Mucosa of stomach (tissue), 1 donor: Measurements from ENCODE around the gene TCF3.

Experiments used
- H3K27me3 ChIP-seq: one replicate; pipeline ENCODE4 v1.7.0; 2013; ENCODE audit warnings: mild to moderate bottlenecking, low read length; ENCODE audit not compliant: control insufficient read depth, insufficient read depth
- H3K36me3 ChIP-seq: one replicate; pipeline ENCODE4 v1.7.0; 2013; ENCODE audit warnings: low read length; ENCODE audit not compliant: control insufficient read depth, insufficient read depth
- H3K4me1 ChIP-seq: one replicate; pipeline ENCODE4 v1.7.0; 2013; ENCODE audit warnings: mild to moderate bottlenecking, low read length; ENCODE audit not compliant: control insufficient read depth, insufficient read depth
- H3K4me3 ChIP-seq: one replicate; pipeline ENCODE4 v1.7.0; 2013; ENCODE audit warnings: low read length
- H3K9ac ChIP-seq: one replicate; pipeline ENCODE4 v1.7.0; 2013; ENCODE audit warnings: mild to moderate bottlenecking, low read length, moderate library complexity
- H3K9me3 ChIP-seq: one replicate; pipeline ENCODE4 v1.7.0; 2013; ENCODE audit warnings: mild to moderate bottlenecking, low read length, moderate library complexity; ENCODE audit not compliant: control insufficient read depth
- donor health status: Pancreatic carcinoma.

The TCF3 gene

DNA sequence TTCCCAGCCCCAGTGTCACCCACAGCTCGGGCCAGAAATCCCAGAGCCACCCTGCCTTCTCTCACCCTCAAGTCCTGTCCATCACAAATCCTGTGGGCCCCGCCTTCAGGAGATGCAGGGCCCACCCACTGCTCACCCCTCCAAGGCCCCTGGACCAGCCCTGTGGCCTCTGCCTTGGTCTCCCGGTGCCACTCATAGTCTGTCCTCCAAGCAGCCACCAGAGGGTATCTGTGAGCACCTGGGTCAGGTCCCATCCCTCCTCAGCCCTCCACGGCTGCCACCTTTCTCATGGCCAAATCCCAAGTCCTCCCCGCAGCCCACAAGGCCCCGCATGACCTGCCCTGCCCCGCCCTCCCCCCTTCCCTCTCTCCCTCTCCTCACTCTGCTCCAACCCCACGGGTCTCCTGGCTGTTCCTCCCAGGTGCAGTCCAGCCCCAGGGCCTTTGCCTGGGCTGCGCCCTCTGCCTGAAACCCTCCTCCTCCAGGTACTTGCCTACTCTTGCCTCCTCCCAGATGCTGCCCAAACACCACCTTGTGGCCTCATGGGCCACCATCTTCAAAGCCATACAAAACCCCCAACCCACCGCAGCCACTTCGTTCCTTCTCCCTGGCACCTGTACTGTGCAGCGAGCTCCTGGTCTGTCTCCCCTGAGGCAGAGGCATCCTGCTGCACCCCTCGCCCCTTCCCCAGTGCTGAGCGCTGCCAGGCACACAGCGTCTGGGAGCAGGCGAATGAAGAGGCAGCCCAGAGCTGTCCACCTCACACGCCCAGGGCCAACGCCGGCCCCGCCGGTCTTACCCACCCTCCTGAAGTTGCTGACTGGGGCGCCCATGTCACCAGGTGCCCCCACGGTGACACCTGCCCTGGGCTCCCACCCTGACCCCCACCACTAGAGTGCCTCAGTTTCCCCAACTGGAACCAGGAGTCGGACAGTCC lies 34.0 kb downstream of the TCF3 start:
- Histone ChIP-seq H3K27me3 (no peaks in the 10 kb centered on the region), H3K4me3 (no peak overlapping the region), H3K36me3 (no peaks in the 10 kb centered on the region), H3K9me3 (no peaks in the 10 kb centered on the region), H3K4me1 (no peaks in the 10 kb centered on the region), H3K9ac (no peak overlapping the region)

DNA sequence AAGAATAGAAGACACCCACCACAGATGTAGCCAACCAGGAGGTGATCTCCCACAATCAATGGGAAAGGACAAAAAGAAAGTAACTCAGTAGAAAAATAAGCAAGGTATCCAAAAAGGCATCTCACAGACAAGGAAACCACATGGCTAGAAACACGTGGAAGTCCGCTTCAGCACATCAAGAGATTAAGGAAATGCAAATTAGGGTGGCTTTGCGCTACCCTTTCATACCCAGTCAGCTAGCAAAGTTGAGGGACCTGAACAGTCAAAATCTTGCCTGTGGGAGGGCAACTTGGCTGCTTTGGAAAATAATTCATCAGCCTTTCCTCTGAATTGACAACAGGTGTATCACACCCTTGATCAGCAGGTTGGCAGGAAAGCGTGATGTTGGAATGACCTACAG lies 35.5 kb downstream of the TCF3 start:
- Histone ChIP-seq H3K4me1 (no peaks in the 10 kb centered on the region), H3K9ac (no peak overlapping the region), H3K27me3 (no peaks in the 10 kb centered on the region), H3K9me3 (no peaks in the 10 kb centered on the region), H3K36me3 (no peaks in the 10 kb centered on the region), H3K4me3 (no peak overlapping the region)

DNA sequence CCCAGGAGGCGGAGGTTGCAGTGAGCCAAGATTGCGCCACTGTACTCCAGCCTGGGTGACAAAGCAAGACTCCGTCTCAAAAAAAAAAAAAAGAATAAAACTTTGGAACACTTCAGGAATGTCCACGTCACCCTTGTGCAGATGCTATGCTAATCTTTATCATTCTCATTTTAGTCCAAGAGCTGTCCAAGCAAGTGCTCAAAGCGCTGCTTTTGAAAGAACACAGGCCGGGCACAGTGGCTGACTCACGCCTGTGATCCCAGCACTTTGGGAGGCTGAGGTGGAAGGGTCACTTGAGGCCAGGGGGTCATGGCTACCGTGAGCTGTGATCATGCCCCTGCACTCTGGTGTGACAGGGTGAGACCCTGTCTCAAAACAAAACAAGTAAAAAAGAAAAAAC lies 36.0 kb downstream of the TCF3 start:
- no peak overlapping the region for H3K4me3 ChIP-seq
- H3K27me3 ChIP-seq, result no peaks in the 10 kb centered on the region
- H3K36me3 ChIP-seq, result no peaks in the 10 kb centered on the region
- no peaks in the 10 kb centered on the region for H3K9me3 ChIP-seq
- no peaks in the 10 kb centered on the region for H3K4me1 ChIP-seq
- no peak overlapping the region for H3K9ac ChIP-seq

DNA sequence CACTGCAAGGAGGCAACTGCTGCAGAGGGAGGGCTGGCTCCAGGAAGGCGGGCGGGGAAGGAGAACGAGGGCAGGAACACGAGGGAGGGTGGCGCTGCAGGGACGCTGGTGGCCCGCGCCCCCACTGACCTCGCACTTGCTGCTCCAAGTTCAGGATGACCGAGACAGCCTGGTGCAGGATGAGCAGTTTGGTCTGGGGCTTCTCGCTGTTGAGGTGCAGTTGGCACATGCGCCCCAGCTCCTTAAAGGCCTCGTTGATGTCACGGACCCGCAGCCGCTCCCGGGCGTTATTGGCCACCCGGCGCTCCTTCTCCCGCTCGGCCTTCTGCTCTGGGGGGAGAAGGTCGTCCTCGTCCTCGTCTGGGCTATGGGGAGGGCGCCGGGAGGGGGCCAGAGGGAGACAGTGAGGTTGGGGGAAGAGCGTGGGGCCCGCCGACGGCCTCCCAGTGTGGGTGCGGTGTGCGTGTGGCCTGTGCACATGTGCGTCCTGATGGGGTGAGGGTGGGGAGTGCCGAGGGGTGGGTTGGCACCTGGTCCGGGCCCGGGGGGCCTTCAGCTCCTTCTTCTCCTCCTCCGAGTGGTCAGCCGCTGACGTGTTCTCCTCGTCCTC lies 37.2 kb downstream of the TCF3 start:
- no peak overlapping the region for H3K4me3 ChIP-seq
- H3K4me1 ChIP-seq, result no peaks in the 10 kb centered on the region
- H3K27me3 ChIP-seq, result no peaks in the 10 kb centered on the region
- H3K9me3 ChIP-seq, result no peaks in the 10 kb centered on the region
- H3K9ac ChIP-seq, result no peak overlapping the region
- H3K36me3 ChIP-seq, result no peaks in the 10 kb centered on the region

DNA sequence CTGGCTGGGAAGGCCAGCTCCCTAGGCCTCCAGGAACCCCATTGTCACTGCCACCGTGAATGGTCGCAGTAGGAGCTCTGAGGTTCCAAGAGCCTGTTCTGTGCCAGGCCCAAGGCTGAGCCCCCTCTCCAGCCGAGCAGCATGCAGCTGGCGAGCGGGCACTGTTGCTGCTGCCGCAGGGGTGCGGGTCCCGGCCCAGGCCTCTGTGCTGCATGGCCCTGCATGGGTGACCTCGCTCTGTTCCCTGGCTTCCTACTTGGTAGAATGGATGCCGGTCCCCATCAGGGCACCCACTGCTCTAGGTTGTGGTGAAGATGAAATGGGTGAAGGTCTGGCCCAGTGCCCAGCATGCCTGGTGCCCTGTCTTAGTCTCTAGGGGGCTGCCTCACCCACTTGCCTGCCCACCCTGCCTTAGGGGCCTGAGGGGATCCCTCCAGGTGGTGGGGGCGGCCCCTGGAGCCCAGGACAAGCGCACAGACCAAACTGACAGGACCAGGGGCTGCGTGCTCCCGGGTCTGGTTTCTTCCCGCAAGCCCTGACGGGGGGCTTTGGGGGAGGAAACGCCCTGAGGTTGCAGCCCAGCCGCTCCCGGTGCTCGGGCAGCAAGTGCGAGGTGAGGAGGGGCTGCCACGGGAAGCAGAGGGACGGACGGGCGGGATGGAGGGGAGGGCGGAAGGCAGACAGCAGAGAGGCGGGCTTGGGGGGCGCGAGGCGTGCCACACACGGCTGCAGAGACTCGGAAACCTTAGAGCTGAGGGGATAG lies 38.4 kb downstream of the TCF3 start:
- Histone ChIP-seq H3K36me3 (no peaks in the 10 kb centered on the region), H3K4me1 (no peaks in the 10 kb centered on the region), H3K9ac (no peak overlapping the region), H3K4me3 (no peak overlapping the region), H3K9me3 (no peaks in the 10 kb centered on the region), H3K27me3 (no peaks in the 10 kb centered on the region)

DNA sequence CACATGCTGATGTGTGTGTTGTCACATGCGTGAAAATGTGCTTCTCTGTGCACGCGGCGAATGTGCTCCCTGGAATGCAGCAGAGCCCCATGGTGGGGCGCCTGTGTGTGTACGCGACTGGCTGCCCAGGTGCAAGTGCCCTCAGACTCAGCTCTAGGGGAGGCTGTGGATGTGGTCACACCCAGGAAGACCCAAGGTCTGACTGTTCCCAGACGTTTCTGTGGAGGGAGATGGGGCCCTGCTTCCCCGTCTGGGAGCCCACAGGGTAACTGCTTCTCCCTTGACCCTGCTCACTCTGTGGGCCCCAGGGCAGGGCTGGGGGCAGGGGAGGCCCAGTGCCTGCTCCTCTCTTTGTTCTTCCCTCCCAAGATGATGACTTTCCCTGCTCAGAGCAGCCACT lies 39.3 kb downstream of the TCF3 start:
- no peaks in the 10 kb centered on the region for H3K27me3 ChIP-seq
- no peak overlapping the region for H3K4me3 ChIP-seq
- H3K36me3 ChIP-seq, result no peaks in the 10 kb centered on the region
- no peak overlapping the region for H3K9ac ChIP-seq
- no peaks in the 10 kb centered on the region for H3K4me1 ChIP-seq
- H3K9me3 ChIP-seq, result no peaks in the 10 kb centered on the region

DNA sequence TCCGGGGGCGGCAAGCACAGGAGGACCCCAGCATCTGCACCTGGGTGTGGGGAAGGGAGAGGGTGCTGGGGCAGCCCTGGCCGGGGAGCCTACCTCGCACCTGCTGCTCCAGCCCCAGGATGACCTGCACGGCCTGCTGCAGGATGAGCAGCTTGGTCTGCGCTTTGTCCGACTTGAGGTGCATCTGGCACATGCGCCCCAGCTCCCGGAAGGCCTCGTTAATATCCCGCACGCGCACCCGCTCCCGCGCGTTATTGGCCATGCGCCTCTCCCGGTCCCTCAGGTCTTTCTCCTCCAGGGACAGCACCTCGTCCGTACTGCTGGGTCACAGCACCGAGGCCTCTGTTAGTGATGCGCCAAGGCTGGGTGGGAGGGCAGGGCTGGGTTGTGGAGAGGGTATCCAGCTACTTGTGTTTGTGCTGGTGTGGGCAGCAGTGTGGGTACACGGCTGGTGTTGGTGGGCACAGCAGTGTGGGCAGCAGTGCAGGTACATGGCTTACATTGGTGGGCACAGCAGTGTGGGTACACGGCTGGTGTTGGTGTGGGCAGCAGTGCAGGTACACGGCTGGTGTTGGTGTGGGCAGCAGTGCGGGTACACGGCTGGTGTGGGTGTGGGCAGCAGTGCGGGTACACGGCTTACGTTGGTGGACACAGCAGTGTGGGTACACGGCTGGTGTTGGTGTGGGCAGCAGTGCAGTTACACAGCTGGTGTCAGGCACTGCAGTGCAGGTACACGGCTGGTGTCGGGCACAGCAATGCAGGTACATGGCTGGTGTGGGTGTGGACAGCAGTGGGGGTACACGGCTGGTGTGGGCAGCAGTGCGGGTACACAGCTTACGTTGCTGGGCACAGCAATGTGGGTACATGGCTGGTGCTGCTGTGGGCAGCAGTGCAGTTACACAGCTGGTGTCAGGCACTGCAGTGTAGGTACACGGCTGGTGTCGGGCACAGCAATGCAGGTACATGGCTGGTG lies 40.0 kb downstream of the TCF3 start:
- no peaks in the 10 kb centered on the region for H3K9me3 ChIP-seq
- no peak overlapping the region for H3K4me3 ChIP-seq
- H3K4me1 ChIP-seq, result no peaks in the 10 kb centered on the region
- no peaks in the 10 kb centered on the region for H3K36me3 ChIP-seq
- H3K27me3 ChIP-seq, result no peaks in the 10 kb centered on the region
- no peak overlapping the region for H3K9ac ChIP-seq

DNA sequence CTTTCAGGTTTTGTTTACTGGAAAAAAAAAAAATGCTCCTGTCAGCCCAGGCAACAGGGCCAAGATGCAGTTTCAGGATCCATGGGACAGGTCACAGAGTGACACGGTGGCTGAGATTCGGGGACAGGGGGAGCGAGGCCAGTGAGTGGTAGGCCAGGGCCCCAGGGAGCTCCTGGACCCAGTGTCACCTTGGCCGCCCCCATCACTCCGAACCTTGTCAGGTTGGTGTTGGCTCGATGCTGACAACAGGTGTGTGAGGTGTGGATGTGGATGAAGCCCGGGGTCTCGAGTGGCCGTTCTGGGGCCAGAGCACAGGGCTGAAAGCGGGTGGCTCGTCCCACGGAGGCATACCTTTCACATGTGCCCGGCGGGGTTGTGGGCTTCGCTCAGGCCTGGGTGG lies 41.1 kb downstream of the TCF3 start:
- Histone ChIP-seq H3K9me3 (no peaks in the 10 kb centered on the region), H3K4me3 (no peak overlapping the region), H3K4me1 (peaks cover 4% of the 10 kb centered on the region), H3K9ac (no peak overlapping the region), H3K27me3 (no peaks in the 10 kb centered on the region), H3K36me3 (no peaks in the 10 kb centered on the region)

DNA sequence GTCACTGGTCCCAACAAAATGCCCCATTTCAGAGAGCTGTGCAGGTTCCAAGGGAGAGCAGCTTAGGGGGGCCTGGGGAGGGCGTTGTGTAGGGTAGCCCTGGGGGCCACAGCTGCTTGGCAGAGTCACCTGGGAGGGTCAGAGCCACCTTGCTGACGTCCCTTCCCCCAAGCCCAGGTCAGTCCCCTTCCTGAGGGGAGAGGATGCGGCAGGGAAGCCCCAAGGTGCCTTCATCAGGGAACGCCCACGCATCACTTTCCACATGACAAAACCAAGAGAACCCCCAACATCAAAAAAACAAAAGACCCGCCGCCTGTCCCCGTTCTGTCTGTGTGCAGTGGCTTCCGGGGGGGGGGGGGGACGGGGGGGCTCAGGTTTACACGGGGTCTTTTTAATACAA lies 41.8 kb downstream of the TCF3 start:
- Histone ChIP-seq H3K4me1 (peaks cover 9% of the 10 kb centered on the region), H3K4me3 (no peak overlapping the region), H3K9me3 (no peaks in the 10 kb centered on the region), H3K27me3 (no peaks in the 10 kb centered on the region), H3K36me3 (no peaks in the 10 kb centered on the region), H3K9ac (no peak overlapping the region)

DNA sequence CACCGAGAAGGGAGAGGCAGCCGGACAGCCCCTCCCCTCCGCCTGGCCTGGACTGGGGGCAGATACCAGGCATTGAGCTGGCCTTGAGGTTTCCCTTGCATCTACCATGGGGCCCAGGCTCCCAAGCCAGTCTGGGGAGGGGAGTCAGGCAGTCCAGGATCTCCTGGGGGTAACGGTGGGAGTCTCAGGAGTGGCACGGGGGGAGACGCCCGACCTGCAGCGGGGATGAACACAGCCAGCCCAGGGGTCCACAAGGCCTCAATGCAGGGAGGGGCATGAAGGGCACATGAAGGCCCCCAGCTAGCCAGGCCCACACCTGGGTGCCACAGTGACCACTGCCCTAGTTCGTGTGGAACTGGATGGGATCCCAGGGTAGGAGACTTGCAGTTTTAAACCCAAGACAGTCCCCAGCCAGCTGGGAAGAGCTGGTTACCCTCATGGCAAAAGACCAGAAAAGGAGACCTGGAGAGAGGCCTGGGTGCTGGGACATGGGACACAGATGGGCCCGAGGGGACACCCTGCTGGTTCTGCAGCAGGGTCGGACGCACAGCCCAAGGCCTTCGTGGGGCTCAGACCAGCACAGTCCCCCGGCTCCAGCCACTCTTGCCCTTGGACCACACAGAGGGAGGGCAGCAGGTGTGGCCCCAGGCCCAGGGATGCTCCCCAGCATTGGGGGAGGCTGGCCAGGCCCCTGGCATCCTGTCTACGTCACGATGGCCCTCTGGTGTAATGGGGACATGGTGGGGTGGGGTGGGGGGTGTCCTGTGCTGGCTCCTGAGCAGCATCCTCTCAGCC lies 42.5 kb downstream of the TCF3 start:
- Histone ChIP-seq H3K4me3 (no peak overlapping the region), H3K9ac (no peak overlapping the region), H3K9me3 (no peaks in the 10 kb centered on the region), H3K4me1 (peaks cover 9% of the 10 kb centered on the region), H3K27me3 (no peaks in the 10 kb centered on the region), H3K36me3 (no peaks in the 10 kb centered on the region)

DNA sequence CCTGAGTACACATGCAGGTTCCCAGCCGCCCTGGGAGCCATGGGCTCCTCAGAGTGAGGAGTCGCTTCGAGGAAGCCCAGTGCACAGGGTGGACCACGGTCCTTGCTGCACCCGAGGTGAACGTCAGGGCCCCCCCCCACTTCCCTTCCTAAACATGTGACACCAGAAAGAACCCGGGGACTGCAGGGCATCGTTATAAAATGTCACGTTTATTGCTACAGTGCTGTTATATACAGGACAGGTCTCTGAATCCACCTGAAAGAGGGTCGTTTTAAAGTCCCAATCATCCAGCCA lies 43.4 kb downstream of the TCF3 start:
- H3K27me3 ChIP-seq, result no peaks in the 10 kb centered on the region
- H3K4me1 ChIP-seq, result peaks cover 9% of the 10 kb centered on the region
- H3K9me3 ChIP-seq, result no peaks in the 10 kb centered on the region
- H3K4me3 ChIP-seq, result no peak overlapping the region
- no peak overlapping the region for H3K9ac ChIP-seq
- no peaks in the 10 kb centered on the region for H3K36me3 ChIP-seq
